GM21737 (cell line): ENCODE data around the gene NGF.
"Not testable (repeated sequence)": the region's sequence is repeated elsewhere in the genome, so short reads cannot be mapped to it uniquely, and the experiment has no call there.

Experiments used
- ATAC-seq: cut with Tn5 transposase; IDR thresholded peaks from one replicate; pipeline ENCODE4 v1.9.1; 2021; ENCODE audit warnings: mild to moderate bottlenecking, moderate library complexity; ENCODE audit not compliant: unreplicated experiment

Gene NGF

DNA sequence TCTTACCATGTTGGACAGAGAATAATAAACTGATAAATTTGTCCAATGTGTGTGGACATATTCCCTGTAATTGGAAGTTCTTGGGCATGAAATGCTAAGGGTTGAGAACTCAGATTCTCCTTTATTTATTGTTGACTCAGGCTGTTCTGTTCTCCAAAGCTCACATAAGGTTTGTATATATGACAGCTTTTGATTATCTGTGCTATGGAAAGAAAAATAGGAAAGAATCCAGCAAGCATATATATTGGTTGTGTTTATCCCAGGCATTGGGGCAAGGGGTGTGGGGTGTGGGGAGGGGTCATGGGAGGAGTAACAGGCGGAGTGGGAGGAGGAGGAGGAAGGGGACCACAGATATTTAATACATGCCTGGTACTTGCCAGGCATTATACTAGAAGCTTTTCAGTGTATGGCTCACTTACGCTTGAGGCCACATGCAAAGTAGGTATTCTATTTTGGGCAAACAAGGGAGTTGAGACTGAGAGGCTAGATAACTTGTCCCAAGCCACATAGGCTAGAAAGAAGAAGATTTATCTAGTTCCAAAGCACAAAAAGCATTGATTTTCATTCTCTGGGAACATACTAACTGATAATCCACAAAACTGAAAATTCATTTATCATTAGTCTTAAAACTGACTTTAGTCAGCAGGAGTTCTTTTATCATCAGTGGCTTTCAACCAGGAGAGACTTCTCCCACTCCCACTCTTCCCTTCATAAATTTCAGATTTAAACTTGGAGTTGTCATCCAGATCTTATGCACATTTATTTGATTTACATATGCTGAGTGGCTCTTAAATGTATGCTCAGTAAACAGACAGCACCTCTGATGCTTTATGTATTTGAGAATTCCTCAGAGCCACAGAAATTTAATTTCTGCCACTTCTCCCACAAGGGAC lies 27.2 kb downstream of the NGF start:
- no peak for ATAC-seq

DNA sequence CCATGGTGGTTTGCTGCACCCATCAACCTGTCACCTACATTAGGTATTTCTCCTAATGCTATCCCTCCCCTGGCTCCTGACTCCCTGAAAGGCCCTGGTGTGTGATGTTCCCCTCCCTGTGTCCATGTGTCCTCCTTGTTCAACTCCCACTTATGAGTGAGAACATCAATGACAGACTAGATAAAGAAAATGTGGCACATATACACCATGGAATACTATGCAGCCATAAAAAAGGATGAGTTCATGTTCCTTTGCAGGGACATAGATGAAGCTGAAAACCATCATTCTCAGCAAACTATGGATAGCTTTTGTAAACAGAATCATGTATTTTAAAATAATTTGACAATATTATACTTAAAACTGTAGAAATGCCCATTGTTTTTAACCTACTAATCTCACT lies 28.5 kb downstream of the NGF start:
- ATAC-seq: not testable (repeated sequence)

DNA sequence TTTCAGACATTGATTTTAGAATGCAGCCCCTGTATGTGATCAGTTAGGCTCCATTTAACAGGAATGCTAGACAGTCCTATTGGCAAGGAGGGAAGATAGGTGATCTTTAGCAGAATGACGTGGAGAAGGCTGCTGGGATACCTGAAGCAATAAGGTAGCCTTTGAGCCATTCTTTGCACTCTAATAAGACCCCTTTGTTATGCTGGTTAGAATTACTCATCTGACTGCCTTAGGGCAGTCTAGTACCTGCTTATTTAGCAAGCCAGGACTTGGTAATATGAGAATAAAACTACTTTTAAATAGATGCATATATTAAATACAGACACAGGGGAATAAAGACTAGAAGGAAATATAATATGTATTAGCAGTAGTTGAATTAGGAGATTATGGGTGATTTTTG lies 29.1 kb downstream of the NGF start:
- ATAC-seq: no peak

DNA sequence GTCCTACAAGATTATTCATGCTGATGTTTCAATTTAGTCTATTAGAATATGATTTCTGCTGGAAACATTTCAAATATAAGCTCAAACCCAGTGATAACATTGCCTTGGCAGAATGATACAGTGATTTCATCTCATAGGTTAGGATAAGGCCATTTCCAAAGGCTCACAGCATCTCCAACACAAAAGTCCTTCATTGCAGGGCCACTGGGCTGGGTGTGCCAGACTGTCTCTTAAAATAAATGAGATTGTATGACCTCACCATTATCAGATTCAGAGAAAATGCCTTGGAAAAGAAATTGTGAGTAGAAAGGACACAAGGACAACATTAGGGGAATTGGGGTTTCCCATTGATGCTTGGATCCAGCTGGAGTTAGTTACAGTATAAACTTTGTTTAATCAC lies 30.4 kb downstream of the NGF start:
- ATAC-seq: no peak

DNA sequence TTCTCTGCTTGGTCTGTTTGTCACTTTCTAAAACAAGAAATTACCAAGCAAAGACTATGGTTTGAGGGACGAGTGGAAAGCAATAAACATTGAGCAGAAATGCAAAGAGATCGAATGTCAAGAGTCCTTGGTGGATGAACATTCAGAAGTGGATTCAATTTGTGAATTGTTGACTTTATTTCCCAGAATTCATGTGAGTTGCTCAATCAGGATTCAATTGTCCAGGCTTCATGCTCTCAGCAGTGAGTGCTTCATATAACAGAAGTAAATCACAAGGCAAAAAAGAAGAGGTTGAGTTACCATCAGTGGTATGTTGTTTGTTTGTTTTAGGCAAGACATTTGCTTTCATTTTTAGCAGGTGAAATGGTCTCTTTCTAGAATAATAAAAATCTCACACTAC lies 31.9 kb downstream of the NGF start:
- no peak for ATAC-seq

DNA sequence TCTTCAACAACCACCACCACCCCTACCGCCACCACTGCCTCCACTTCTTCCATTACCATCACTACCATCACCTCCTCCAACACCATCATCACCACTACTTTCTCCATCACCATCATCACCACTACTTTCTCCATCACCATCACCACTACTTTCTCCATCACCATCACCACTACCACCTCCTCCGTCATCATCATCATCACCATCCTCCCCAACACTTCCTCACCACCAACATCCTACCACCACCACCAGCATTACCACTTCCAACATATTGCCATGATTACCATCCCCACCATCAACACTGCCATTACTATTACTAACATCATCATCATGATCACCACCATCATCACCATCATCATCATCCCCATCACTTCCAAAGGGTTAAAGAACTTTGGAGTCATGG lies 34.7 kb downstream of the NGF start:
- no peak for ATAC-seq

DNA sequence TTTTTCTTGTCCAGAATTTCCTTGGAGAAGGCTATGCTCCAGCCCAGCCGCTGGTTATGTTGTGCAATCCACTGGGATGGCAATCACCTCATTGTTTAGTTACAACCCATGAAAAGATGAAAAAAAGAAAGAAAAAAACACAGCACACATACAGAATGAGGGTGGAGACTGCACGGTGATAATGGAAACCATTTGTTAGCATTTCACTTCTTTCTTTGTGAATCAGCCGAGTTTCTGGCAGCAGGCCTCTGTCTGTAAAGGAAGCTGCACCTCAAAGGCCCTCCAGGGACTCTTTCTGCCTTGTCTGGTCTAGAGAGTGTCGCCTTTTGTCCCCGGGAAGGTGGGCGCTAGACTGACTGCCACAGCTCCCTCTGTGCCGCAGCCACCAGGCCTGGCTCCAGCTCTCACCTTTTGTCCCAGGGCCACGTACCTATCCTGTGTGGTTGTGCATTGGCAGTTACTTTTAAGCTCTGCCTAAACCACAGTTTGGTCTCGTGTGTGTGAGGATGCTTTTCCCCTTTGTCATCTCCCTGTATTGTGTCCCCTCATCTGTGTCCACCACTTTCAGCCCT lies 35.6 kb downstream of the NGF start:
- no peak for ATAC-seq

DNA sequence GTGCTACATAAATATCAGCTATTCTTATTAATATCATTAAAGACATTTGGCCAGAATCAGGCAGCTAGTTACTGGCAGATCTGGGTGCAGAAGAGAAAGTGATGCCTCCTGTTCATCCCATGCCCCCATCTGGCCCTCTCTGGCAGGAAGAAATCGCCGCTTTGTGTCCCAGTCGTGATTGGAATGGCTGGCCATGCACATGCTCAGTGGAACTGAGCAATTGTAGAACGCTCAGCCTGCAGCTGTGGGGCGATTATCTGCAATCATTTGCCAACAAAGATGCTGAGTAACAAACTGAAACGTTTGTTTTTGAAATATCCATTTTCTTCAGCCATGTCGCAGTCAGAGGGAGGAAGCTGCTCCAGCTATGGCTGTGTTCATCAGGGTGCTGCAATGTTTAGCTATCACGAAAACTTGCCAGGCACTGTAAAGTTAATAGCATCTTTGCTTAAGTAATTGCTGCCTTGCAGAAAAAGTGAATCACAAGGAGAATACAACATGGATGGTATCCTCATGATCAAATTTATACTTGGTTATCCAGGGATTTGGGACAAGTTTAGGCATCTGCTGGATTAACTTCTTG lies 36.5 kb downstream of the NGF start:
- no peak for ATAC-seq

DNA sequence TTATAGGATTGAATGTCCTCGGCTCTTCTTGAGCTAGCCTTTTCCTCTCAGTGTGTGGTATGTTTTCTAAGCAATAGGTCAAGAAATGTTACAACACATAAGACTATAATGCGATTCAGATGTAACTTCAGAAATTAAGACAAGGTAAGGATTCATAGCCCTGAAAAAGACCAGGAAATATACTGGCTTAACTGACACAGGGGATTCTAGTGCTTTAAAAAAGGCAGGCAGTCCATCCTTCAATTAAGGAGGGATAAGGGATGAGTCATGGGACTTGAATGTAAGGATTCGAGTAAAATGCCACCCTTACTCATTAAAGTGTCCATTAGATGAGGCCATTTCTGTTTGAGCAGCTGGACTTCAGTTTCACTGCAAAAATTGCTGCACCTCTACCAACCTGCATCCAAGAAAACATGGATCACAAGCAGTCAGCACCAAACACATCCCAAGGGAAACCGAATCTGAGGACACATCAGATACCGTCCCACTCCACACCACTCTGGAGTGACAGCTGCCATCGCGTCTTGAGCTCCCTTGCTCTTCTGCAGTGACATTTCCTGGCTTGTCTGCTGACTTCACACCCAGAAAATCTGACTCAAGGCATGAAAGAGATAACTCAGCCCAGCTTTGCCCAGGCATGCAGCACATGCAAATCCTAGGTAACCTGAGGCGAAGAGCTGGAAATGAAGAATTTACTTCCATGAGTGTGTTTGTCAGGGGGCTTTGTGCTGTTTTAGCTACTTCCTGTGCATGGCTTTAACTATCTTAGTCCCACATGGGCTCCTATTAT lies 37.8 kb downstream of the NGF start:
- no peak for ATAC-seq

DNA sequence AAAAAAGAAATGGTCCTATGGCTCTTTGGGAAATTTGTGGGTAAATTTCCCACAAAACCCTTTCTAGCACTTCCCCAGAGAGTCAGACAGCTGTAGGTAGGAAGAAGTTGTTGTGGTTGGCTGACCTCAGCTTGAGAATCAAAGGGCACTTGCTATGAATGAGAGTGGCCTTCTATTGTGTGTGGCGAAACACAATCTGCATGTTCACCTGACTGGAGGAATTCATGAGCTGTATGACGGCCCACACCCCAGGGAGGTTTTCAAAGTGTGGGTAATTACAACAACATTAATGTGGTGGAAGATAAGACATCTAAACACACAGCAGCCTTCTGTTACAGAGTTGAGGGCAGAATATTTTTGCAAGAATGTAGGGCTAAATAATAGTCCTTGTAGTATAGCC lies 38.8 kb downstream of the NGF start:
- ATAC-seq: no peak

DNA sequence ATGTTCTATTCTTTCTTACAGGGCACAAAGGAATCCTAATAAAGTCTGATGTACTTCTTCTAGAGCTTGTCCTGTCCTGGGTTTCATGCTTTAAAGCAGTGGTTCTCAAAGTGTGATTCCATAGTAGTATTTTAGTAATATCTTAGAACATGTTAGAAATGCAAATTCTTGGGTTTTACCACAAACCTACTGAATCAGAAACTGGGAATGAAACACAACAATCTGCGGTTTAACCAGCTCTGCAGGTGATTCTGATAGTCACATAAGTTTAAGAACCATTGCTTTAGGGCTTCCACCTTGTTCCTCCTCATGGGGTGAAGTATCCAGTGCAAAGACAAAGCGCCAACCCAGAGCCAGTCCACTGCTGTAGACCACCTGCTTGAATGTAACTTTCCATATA lies 41.1 kb downstream of the NGF start:
- no peak for ATAC-seq

DNA sequence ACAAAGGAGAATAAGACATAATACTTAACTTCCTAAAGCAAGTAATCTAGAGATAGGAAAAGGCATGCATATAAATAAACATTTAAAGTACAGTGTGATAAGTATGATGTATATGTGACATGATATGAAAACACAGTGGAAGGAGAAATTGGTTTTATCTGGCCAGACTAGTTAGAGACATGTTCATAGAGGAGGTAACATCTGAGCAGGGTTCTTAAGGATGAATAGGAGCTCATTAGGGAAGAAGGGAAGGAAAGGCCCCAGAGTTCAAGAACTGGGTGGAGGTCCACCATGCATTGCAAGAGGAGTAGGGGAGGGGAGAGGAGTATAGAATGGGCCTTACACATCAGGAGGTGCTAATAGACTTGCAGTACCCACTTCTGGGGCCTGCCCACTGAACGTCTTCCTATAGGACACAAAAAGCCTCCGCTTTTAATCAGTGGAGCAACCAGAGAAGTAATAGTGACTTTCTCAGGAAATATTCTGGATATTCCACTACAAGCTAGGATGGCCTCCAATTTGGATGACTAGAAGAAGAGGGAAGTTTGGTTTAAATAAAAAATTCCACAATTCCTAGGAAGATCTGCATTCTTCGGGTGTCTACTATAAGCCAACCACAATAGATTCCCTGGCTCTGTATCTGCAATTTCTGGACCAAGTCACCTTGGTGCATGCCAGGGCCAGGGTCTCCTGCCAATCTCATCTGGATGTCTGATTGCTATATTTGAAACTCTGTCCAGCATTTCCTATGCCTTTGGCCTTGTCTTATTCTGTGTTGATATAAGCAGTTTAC lies 41.9 kb downstream of the NGF start:
- ATAC-seq: no peak

DNA sequence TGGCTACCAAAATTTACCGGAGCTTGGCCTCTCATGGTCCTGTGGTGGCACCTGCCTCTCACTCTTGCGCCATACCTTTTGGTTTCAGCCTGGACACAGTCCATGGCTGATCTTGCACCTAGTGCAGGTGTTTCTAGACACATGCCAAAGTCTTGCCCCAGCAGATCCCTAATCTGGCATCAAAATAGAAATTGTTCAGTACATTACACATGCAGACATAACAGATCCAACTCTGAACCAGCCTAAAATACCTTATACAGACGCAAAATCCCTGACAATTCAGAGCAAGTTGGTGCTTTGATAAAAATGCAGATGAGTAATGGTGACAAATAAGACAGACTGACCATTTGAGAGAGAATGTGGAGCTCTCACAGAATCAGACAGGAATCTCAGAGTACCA lies 44.1 kb downstream of the NGF start:
- ATAC-seq: no peak

DNA sequence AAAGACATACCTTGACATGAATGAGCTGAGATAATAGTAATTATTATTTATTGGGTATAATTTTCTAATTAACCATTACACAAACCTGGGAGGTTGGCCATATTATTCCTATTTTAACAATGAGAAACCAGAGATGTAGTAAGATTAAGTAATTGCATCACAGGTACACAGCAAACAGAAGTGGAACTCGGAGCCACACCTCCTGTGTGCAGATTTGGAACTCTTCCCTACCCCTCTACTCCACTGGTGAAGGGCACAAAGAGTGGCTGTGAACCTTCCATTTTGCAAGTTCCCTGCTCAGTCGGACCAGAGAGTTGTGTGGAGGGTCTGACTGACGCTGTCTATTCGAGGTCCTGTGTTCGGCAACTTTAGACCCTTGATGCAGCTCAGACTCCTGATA lies 45.0 kb downstream of the NGF start:
- no peak for ATAC-seq

DNA sequence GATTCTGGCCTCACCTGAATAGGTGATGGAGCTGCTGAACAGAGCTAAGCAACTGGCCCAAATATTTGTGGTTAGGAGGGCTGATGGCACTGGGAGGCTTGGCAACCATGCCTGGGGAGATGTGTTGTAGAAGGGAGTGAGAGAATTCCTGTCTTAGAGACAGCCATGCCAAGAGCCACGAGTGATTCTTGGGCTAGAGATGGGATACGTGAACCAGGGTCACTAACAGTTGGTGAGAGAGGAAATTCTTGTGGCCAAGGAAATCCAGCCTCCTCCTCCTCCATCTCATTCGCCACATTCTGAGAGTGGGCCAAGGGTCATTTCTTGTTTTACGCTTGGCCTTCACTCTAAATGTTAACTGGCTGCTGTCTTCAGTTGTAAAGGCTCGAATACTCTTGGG lies 46.3 kb downstream of the NGF start:
- ATAC-seq: no peak

DNA sequence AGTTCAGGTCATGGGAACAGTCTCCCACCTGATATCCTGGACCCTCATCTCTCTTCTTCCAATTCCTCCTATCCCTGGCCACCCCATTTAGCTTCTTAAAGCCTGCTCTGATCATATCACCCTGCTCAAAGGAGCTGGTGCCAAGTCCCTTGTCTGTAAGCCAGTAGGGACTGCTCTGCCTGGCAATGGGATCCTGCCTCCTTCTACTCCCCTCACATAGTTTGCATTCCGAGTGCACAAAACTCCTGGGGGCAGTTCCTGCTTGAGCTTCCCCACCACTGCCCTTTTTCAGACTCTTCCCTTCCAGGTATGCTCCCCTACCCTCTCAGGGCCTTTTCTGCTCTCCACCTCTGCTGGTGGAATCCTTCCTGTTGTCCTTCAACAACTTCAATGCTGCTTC lies 48.1 kb downstream of the NGF start:
- no peak for ATAC-seq

DNA sequence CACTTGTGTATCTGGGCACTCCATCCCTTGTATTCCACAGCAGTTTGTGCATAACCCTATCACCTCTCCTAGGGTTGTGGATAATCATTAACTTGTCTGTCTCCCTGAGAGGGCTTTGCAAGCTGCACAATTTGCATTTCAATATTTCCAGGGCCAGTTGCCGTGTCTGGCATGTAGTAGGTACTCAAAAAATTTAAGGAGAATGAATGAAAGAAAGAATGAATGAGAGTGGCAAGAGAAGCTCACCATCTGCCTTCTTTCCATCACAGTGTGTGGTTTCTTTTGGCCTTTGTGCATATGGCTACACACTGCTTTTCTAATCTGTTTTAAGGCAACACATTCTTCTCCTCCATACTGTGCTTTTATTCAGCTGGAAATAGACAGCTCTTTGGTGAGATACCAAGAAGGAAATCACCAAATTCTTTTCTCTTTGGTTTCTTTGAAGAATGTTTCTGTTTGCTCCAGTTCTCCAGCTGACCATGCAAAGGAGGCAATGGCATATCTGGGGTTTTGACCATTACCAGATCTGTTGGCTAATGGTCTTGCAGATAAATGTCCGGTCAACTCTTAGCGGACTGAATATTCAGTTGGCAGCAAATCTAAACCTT lies 49.4 kb downstream of the NGF start:
- ATAC-seq: no peak

DNA sequence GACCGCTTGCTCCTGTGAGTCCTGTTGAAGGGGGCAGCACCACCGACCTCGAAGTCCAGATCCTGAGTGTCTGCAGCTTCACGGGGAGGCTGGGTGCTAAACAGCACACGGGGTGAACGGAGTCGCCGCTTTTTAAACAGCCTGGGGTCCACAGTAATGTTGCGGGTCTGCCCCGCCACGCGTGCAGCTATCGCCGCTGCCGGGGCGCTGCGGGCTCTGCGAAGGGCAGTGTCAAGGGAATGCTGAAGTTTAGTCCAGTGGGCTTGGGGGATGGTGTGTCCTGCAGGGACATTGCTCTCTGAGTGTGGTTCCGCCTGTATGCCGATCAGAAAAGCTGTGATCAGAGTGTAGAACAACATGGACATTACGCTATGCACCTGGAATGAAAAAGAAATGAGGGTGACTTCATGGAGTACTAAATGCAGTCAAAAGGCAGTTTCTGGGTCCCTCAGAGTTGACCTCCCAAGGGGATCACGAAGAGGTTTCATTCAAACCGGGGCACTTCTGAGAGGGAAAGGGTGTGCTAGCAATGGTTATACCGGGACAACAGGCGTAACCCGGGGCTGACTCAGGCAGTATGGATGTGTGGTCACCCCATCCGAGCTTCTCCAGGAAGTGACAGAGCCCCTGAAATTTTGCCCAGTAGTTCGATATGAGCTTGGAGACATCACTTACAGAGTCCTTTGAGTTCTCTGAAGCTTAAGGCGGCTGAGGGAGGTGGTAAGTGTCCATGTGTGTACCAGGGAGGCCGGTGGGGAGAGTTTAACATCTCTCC lies 51.4 kb downstream of the NGF start:
- no peak for ATAC-seq

DNA sequence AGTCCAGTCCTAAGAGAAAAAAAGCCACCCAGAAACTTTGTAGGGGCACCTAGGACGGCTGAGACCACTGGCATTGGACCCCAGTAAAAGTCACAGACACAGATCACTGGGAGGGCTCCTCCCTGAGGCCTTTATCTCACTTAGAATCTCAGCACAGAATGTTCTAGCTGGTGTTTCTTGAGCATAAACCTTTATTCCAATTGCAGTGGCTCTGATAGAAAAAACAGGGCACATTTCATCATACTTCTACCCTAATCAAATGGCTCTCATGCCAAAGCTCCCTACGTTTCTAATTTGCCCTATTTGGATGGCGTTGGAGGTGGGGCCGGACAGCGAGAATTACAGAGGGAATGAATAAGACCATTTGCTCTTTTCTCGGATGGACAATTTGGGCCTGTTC lies 53.8 kb downstream of the NGF start:
- ATAC-seq: no peak
